Fibroblast of lung (primary cell): Measurements from ENCODE around the gene MROH8. TPM values are rescaled to one million over a fixed set of nuclear protein-coding genes. Genes with fewer than 3 reads are reported as not detected.

Experiments used
- DNase-seq, 2 donors: peaks; one replicate each; pipeline versions ENCODE4 v3.0.0 to v3.0.0-alpha.2; 2010; ENCODE audit warnings: low read depth in 2 of 2
- H2AFZ ChIP-seq: 2 replicates; pipeline ENCODE4 v1.5.1; 2012; ENCODE audit warnings: low read length, control low read depth, inconsistent platforms
- H3K27ac ChIP-seq: 2 replicates; pipeline ENCODE4 v1.5.1; 2011; ENCODE audit warnings: low read length, control low read depth; ENCODE audit not compliant: insufficient read depth
- H3K27me3 ChIP-seq: 2 replicates; pipeline ENCODE4 v1.5.1; 2011; ENCODE audit warnings: mild to moderate bottlenecking, low read length; ENCODE audit not compliant: control insufficient read depth, insufficient read depth
- H3K36me3 ChIP-seq: 2 replicates; pipeline ENCODE4 v1.5.1; 2011; ENCODE audit warnings: low read length; ENCODE audit not compliant: control insufficient read depth, insufficient read depth
- H3K4me1 ChIP-seq: 2 replicates; pipeline ENCODE4 v1.5.1; 2011; ENCODE audit warnings: low read length; ENCODE audit not compliant: control insufficient read depth, insufficient read depth; ENCODE audit errors: extremely low read depth
- H3K4me2 ChIP-seq: 2 replicates; pipeline ENCODE4 v1.5.1; 2011; ENCODE audit warnings: low read length, control low read depth; ENCODE audit not compliant: insufficient read depth; ENCODE audit errors: extremely low read depth
- H3K4me3 ChIP-seq, 4 experiments: fragments of 200-600 bp in 1 of 4; sonication (generic) in 1 of 4; replicated peaks in 1 of 4; 2 replicates each; pipeline ENCODE4 v1.5.1; 2011 to 2016; ENCODE audit warnings: low read length in 4 of 4, low read depth in 3 of 4, mild to moderate bottlenecking in 3 of 4, control low read depth in 2 of 4, inconsistent platforms in 1 of 4, mixed read lengths in 1 of 4; ENCODE audit not compliant: insufficient read depth in 1 of 4; ENCODE audit errors: control extremely low read depth in 1 of 4
- H3K79me2 ChIP-seq: 2 replicates; pipeline ENCODE4 v1.5.1; 2012; ENCODE audit warnings: mild to moderate bottlenecking, low read length, inconsistent platforms; ENCODE audit not compliant: control insufficient read depth, insufficient read depth
- H3K9ac ChIP-seq: 2 replicates; pipeline ENCODE4 v1.5.1; 2011; ENCODE audit warnings: mild to moderate bottlenecking, low read length, control low read depth; ENCODE audit not compliant: insufficient read depth
- H3K9me3 ChIP-seq: 2 replicates; pipeline ENCODE4 v1.5.1; 2012; ENCODE audit warnings: low read depth, low read length; ENCODE audit not compliant: control insufficient read depth, insufficient read depth
- H4K20me1 ChIP-seq: 2 replicates; pipeline ENCODE4 v1.5.1; 2011; ENCODE audit warnings: low read length; ENCODE audit not compliant: control insufficient read depth, insufficient read depth; ENCODE audit errors: extremely low read depth
- CTCF ChIP-seq, 2 donors: IDR thresholded peaks in 1 of 2; conservative IDR thresholded peaks in 1 of 2; 1 replicate in 1 of 2; 2 replicates in 1 of 2; pipeline ENCODE4 v1.5.1; 2011 to 2012; ENCODE audit warnings: low read length in 2 of 2, control low read depth in 1 of 2, inconsistent platforms in 1 of 2, low read depth in 1 of 2, mild to moderate bottlenecking in 1 of 2
- EZH2 ChIP-seq: IDR thresholded peaks from 2 replicates; pipeline ENCODE4 v1.5.1; 2012; ENCODE audit warnings: low read length, control low read depth, mild to moderate bottlenecking; ENCODE audit errors: missing control alignments
- polyA plus RNA-seq, 2 donors: library from polyadenylated mRNA; depleted of rRNA in 1 of 2; stranded (reverse) in 1 of 2; unstranded in 1 of 2; fragments of >200 nt; gene quantifications; 2 replicates each; pipeline ENCODE4 v1.2.1, GENCODE V29; 2011 to 2012; ENCODE audit warnings: missing spikeins in 1 of 2
- total RNA-seq: library from RNA; depleted of rRNA; stranded (reverse); fragments of >200 nt; gene quantifications from 2 replicates; pipeline ENCODE4 v1.2.1, GENCODE V29; 2014

Gene MROH8
- total and polyA plus RNA-seq, 2 donors (not counting 1 experiment from before 2014, with no cell fraction given) = 1.2 to 2.9 TPM

GRCh38 chr20:37198932-37199660 lies 19.7 kb upstream of the MROH8 start:
- DNase-seq = no peak
- Histone ChIP-seq H2AFZ (no peak overlapping the region), H3K27me3 (no peaks in the 10 kb centered on the region), H3K4me2 (no peak overlapping the region), H4K20me1 (peaks cover 2% of the 10 kb centered on the region), H3K9me3 (no peaks in the 10 kb centered on the region), H3K4me1 (peaks cover 7% of the 10 kb centered on the region), H3K36me3 (peaks cover 13% of the 10 kb centered on the region), H3K4me3 (no peak overlapping the region), H3K9ac (no peak overlapping the region), H3K79me2 (peaks cover 40% of the 10 kb centered on the region), H3K27ac (no peak overlapping the region)
- TF ChIP-seq CTCF (conservative IDR thresholded peaks at IDR 0.05 in 1 of 2, IDR thresholded peaks at IDR 0.05 in 1 of 2; ENCODE audit: low read depth in 1 of 2, low read length in 2 of 2) (no peak), EZH2 (no peak)

GRCh38 chr20:37194621-37195417 lies 15.5 kb upstream of the MROH8 start:
- H3K36me3 ChIP-seq = peaks cover 8% of the 10 kb centered on the region
- no peak overlapping the region for H3K27ac ChIP-seq
- no peaks in the 10 kb centered on the region for H3K9me3 ChIP-seq
- H3K79me2 ChIP-seq = peaks cover 64% of the 10 kb centered on the region
- DNase-seq = no peak
- no peak overlapping the region for H2AFZ ChIP-seq
- H3K27me3 ChIP-seq = no peaks in the 10 kb centered on the region
- no peak overlapping the region for H3K4me2 ChIP-seq
- TF ChIP-seq CTCF (conservative IDR thresholded peaks at IDR 0.05 in 1 of 2, IDR thresholded peaks at IDR 0.05 in 1 of 2; ENCODE audit: low read depth in 1 of 2, low read length in 2 of 2) (no peak), EZH2 (no peak)
- no peak overlapping the region for H3K4me3 ChIP-seq
- peaks cover 2% of the 10 kb centered on the region for H3K4me1 ChIP-seq
- H4K20me1 ChIP-seq = peaks cover 2% of the 10 kb centered on the region
- H3K9ac ChIP-seq = no peak overlapping the region

- Histone ChIP-seq H3K4me2 (no peak overlapping the region), H3K4me1 (peaks cover 2% of the 10 kb centered on the region), H3K36me3 (peaks cover 2% of the 10 kb centered on the region), H3K4me3 (no peak overlapping the region), H3K79me2 (peaks cover 65% of the 10 kb centered on the region), H2AFZ (no peak overlapping the region), H3K27me3 (no peaks in the 10 kb centered on the region), H3K9ac (no peak overlapping the region), H4K20me1 (peaks cover 2% of the 10 kb centered on the region), H3K27ac (no peak overlapping the region), H3K9me3 (no peaks in the 10 kb centered on the region)
- no peak for TF ChIP-seq EZH2
- DNase-seq = no peak
Observed at GRCh38 chr20:37193821-37194220, 14.5 kb upstream of the MROH8 start.
